Body of pancreas (tissue), 4 donors: Measurements from ENCODE around the gene TSPAN14.

Source experiments
- CTCF ChIP-seq, 7 experiments: fragments of 450-650 bp in 4 of 7; fragments of 200-600 bp in 3 of 7; sonication (generic) in 3 of 7; IDR thresholded peaks; one replicate each; pipeline ENCODE4 v1.5.1; 2016 to 2019; ENCODE audit warnings: antibody characterized with exemption in 7 of 7
- POLR2A ChIP-seq, 3 donors: fragments of 450-650 bp; IDR thresholded peaks; one replicate each; pipeline ENCODE4 v1.6.1; 2016; ENCODE audit warnings: antibody characterized with exemption in 3 of 3, mild to moderate bottlenecking in 2 of 3

GRCh38 chr10:80453056-80453841 lies 861 bp upstream of the TSPAN14 start:
- peak in 1 of 7 experiments; percentile 7 for TF ChIP-seq CTCF (IDR thresholded peaks at IDR 0.05)
- TF ChIP-seq POLR2A (IDR thresholded peaks at IDR 0.05): no peak
